Mucosa of stomach (tissue), 1 donor: Measurements from ENCODE around the gene RPL3.
A peak's percentile ranks its signal among the peaks of the same experiment; 100 is the strongest.
"Not testable (repeated sequence)": the region's sequence is repeated elsewhere in the genome, so short reads cannot be mapped to it uniquely, and the experiment has no call there.

Experiments
- H3K27me3 ChIP-seq: one replicate; pipeline ENCODE4 v1.7.0; 2013; ENCODE audit warnings: mild to moderate bottlenecking, low read length; ENCODE audit not compliant: control insufficient read depth, insufficient read depth
- H3K36me3 ChIP-seq: one replicate; pipeline ENCODE4 v1.7.0; 2013; ENCODE audit warnings: low read length; ENCODE audit not compliant: control insufficient read depth, insufficient read depth
- H3K4me1 ChIP-seq: one replicate; pipeline ENCODE4 v1.7.0; 2013; ENCODE audit warnings: mild to moderate bottlenecking, low read length; ENCODE audit not compliant: control insufficient read depth, insufficient read depth
- H3K4me3 ChIP-seq: one replicate; pipeline ENCODE4 v1.7.0; 2013; ENCODE audit warnings: low read length
- H3K9ac ChIP-seq: one replicate; pipeline ENCODE4 v1.7.0; 2013; ENCODE audit warnings: mild to moderate bottlenecking, low read length, moderate library complexity
- H3K9me3 ChIP-seq: one replicate; pipeline ENCODE4 v1.7.0; 2013; ENCODE audit warnings: mild to moderate bottlenecking, low read length, moderate library complexity; ENCODE audit not compliant: control insufficient read depth
- donor health status: Pancreatic carcinoma.

RPL3 gene

DNA sequence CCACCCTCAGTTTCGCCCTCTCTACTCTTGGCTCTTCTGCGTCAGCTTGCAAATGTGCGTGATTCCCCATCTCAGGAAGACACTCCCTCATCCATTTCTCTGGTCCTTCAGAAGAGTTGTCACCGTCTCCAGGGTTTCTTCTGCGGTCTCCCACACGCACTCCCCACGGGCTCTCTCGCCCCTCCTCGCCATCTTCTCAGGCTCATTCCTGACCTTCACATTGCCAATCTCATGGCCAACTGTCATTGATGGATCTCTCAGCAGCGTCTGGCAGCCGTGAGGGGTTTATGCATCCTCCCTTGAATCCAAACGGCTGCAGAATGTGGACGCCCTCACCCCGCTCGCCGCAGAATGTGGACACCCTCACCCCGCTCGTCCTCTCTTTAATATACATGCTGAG, 40.8 kb upstream of the RPL3 start:
- no peaks in the 10 kb centered on the region for H3K4me1 ChIP-seq
- no peak overlapping the region for H3K4me3 ChIP-seq
- no peaks in the 10 kb centered on the region for H3K9me3 ChIP-seq
- no peak overlapping the region for H3K9ac ChIP-seq
- H3K36me3 ChIP-seq, result no peaks in the 10 kb centered on the region
- H3K27me3 ChIP-seq, result no peaks in the 10 kb centered on the region

DNA sequence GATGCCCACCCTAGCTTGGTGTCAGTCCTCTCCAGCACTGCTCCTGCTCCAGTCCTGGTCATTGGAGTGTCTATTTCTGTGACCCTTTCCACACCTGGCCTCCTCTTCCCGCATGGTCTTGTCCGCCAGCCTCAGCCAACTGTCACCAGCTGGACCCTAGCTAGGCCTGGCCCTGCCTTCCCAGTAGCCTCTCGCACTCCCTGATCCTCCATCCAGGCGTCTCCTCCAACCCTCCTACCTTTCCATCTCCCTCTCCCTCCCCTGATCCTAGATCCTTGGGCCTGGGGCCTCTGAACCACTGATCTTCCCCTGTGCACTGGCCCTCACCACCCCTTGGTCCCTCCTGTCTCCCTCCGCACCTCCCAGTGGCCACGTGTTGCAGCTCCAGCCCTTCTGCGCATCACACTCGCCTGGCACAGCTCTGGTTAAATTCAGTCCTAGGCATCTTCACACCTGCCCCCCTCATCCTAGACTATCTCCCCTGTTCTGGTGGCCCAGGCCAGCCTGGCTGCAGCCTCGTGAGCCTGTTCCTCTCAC, 40.3 kb upstream of the RPL3 start:
- Histone ChIP-seq H3K9me3 (no peaks in the 10 kb centered on the region), H3K27me3 (no peaks in the 10 kb centered on the region), H3K4me1 (no peaks in the 10 kb centered on the region), H3K9ac (no peak overlapping the region), H3K36me3 (no peaks in the 10 kb centered on the region), H3K4me3 (no peak overlapping the region)

DNA sequence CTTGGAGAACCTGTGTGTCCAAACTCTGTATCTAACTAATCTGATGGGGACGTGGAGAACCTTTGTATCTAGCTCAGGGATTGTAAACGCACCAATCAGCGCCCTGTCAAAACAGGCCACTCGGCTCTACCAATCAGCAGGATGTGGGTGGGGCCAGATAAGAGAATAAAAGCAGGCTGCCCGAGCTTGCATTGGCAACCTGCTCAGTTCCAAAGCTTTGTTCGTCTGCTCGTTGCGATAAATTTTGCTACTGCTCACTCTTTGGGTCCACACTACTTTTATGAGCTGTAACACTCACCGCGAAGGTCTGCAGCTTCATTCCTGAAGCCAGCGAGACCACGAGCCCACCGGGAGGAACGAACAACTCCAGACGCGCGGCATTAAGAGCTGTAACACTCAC, 38.8 kb upstream of the RPL3 start:
- H3K27me3 ChIP-seq, H3K9ac ChIP-seq, H3K4me1 ChIP-seq, H3K36me3 ChIP-seq, H3K4me3 ChIP-seq, H3K9me3 ChIP-seq: not testable (repeated sequence)

DNA sequence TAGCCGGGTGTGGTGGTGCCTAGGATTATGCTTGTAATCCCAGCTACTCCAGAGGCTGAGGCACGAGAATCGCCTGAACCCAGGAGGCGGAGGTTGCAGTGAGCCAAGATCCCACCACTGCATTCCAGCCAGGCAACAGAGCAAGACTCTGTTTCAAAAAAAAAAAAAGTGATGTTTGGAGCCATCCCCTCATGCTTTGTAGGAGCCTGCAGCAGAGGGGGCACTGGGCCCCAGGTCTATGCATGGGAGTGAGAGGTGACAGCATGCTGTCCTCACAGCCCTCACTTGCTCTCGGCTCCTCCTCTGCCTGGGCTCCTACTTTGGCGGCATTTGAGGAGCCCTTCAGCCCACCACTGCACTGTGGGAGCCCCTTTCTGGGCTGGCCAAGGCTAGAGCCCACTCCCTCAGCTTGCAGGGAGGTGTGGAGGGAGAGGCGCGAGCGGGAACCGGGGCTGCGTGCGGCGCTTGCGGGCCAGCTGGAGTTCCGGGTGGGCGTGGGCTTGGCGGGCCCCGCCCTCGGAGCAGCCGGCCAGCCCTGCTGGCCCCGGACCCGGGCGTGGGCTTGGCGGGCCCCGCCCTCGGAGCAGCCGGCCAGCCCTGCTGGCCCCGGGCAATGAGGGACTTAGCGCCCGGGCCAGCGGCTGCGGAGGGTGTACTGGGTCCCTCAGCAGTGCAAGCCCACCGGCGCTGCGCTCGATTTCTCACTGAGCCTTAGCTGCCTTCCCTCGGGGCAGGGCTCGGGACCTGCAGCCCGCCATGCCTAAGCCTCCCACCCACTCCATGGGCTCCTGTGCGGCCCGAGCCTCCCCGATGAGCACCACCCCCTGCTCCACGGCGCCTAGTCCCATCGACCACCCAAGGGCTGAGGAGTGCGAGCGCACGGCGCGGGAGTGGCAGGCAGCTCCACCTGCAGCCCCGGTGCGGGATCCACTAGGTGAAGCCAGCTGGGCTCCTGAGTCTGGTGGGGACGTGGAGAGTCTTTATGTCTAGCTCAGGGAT, 38.0 kb upstream of the RPL3 start:
- not testable (repeated sequence) for H3K9me3 ChIP-seq

DNA sequence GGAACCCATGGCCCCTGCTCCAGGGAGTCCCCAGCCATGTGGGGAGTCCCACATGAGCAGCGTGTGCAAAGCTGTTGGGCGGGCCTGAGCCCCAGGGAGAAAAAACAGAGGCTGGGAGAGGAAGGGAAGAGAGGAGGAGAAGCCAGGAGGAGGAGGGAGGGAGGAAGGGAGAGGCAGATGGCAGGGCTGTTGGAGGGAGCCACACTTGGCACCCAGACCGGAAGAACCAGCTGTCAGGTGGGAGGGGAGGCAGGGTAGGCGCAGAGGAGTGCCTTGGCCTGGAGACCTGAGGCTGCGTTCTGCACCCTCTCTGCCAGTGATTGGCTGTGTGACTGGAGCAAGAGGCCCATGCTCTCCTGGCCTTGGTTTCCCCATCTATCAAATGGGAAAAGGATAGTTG, 37.0 kb upstream of the RPL3 start:
- no peaks in the 10 kb centered on the region for H3K9me3 ChIP-seq
- no peaks in the 10 kb centered on the region for H3K27me3 ChIP-seq
- no peaks in the 10 kb centered on the region for H3K4me1 ChIP-seq
- no peaks in the 10 kb centered on the region for H3K36me3 ChIP-seq
- no peak overlapping the region for H3K9ac ChIP-seq
- no peak overlapping the region for H3K4me3 ChIP-seq

More for the DNA sequence above, 38.0 kb upstream of the RPL3 start:
- not testable (repeated sequence) for H3K4me3 ChIP-seq, H3K9ac ChIP-seq, H3K27me3 ChIP-seq, H3K36me3 ChIP-seq, H3K4me1 ChIP-seq

DNA sequence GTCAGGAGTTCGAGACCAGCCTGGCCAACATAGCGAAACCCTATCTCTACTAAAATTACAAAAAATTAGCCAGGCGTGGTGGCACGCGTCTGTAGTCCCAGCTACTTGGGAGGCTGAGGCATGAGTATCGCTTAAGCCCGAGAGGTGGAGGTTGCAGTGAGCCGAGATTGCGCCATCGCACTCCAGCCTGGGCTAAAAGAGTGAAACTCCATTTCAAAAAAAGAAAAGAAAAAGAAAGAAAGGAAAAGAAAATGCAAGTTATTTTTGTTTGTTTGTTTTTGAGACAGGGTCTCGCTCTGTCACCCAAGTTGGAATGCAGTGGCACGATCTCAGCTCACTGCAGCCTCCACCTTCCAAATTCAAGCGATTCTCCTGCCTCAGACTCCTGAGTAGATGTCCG, 36.4 kb upstream of the RPL3 start:
- H3K36me3 ChIP-seq, H3K27me3 ChIP-seq, H3K4me1 ChIP-seq, H3K9ac ChIP-seq, H3K9me3 ChIP-seq, H3K4me3 ChIP-seq: not testable (repeated sequence)

DNA sequence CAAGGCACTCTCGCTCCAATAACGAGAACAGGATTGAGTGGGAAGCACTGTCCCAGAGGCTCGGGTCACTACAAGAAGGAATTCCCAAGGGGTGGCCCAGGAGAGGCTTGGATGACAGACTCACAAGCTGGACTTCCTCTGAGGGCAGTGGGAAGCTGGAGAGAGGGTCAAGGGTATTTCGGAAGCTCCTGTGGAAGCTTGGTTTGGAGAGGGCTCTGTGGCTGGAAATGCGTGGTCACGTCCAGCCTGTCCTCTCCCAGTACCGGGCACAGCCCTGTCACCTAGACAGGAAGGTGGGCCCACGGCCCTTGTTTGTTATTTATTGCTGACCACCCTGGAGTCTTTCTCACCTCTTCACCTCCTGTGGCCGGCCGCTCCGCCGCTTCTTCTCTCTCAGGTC, 35.7 kb upstream of the RPL3 start:
- Histone ChIP-seq H3K27me3 (peaks cover 13% of the 10 kb centered on the region), H3K9me3 (no peaks in the 10 kb centered on the region), H3K36me3 (no peaks in the 10 kb centered on the region), H3K4me3 (no peak overlapping the region), H3K4me1 (no peaks in the 10 kb centered on the region), H3K9ac (no peak overlapping the region)

DNA sequence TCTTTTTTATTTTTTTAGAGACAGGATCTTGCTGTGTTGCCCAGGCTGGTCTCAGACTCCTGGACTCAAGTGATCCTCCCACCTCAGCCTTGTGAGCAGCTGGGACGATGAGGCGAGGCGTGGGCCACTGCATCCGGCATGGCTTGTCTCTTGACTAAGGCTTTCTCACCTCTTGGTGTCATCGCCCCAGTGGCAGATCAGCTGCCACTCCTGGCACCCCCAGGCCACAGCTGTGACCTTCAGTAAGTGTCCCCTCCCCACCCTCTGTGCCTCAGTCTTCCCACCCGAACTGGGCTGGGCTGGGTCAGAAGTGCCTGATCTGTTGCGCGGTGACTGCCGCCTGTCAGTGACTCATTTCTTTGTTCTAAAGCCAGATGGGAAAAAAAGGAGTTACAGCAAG, 33.9 kb upstream of the RPL3 start:
- Histone ChIP-seq H3K36me3 (no peaks in the 10 kb centered on the region), H3K4me3 (no peak overlapping the region), H3K9me3 (no peaks in the 10 kb centered on the region), H3K4me1 (no peaks in the 10 kb centered on the region), H3K9ac (no peak overlapping the region), H3K27me3 (peaks cover 20% of the 10 kb centered on the region)

DNA sequence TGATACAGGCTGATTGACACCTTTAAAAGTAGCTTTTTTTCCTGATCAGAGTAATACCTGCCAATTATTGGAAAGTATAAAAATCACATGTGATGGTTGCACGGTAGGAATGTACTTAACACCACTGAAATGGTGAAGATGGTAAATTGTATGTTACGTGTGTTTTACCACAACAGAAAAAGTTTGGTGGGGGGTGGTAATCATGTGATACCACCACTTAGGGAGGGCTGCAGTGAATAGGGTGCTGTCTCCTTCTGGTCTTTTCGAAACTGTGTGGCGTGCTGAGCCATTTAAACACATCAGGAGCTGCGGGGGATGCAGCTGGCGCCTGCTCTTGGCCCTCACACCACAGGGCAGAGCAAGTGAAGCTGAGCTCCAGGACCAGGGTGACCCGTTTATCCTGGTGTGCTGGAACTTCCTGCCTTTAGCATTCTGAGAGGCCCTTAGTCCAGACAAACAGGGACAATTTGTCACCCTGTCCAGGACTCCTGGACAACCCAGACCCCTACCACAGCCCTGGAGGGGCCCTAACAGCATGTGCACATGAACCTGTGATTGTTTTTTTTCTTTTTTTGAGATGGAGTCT, 33.0 kb upstream of the RPL3 start:
- H3K4me3 ChIP-seq, result no peak overlapping the region
- no peaks in the 10 kb centered on the region for H3K4me1 ChIP-seq
- H3K27me3 ChIP-seq, result peaks cover 20% of the 10 kb centered on the region
- no peak overlapping the region for H3K9ac ChIP-seq
- H3K9me3 ChIP-seq, result no peaks in the 10 kb centered on the region
- H3K36me3 ChIP-seq, result no peaks in the 10 kb centered on the region

DNA sequence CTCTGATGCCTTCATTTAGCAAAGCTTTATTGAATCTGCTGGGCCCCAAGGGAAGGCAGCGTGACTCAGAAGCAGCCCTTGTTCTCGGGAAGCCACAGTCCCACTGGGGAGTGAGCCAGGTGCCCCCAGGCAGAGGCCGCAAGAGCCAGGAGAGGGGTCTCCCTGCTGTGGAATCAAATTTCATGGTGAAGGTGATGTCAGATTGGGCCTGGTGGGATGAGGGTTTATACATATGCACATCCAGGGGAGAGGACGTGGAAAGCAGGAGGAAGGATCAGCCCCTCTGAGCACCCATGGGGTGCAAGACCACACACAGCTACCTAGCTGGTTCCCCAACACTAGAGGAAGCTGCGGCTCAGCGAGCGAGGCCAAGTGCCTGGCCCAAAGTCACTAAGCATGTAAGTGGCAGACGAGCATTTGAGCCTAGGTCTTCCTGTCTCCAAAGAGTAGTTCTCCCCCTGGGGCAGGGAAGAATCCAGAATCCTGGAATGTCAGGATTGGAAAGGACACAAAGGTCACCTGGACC, 32.3 kb upstream of the RPL3 start:
- no peaks in the 10 kb centered on the region for H3K36me3 ChIP-seq
- no peak overlapping the region for H3K4me3 ChIP-seq
- no peaks in the 10 kb centered on the region for H3K4me1 ChIP-seq
- no peak overlapping the region for H3K9ac ChIP-seq
- H3K9me3 ChIP-seq, result no peaks in the 10 kb centered on the region
- H3K27me3 ChIP-seq, result peaks cover 20% of the 10 kb centered on the region

DNA sequence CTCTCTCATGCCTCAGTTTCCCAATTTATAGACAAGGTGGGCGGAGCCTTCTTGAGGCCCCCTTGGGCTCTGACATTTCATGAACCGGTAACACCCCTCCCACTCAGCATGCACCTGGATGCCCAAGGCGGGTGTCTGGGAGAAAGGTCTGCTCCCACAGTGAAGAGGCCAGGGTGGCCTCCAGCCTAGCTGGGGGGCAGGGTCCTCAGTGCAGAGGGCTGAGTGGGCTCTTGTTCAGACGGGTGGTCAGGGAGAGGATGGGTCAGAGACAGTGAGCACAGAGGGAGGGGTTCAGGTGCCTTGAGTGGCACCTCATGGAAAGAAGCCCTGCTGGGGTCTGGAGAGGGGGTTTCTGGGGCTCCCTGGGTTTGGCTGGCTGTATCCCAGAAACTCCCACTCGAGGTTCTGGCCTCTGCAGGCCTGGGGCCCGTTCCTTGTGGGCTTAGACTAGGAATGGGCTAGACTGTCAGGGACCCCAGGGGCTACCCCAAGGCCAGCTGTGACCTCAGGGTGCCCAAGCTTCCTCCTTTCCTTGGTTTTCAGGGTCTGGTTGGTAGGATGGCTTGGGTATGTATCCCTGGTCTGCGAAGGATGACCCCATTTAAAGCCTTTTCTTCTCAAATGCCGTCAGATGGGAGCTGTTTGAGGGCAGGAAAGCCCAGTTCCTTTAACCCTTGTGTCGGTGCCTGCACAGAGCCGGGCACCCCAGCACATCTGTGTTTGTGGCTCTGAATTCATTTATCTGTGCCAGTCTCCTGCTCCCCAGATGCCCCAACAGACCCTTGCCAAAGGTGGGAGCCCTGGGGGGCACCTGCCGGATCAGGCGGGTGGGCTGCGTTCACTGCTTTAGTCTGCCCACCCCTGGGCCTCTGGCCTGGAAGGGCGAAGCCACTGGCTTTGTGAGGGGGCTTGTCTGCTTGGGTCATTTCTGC, 31.6 kb upstream of the RPL3 start:
- Histone ChIP-seq H3K36me3 (no peaks in the 10 kb centered on the region), H3K4me1 (no peaks in the 10 kb centered on the region), H3K27me3 (peaks cover 20% of the 10 kb centered on the region), H3K4me3 (no peak overlapping the region), H3K9me3 (no peaks in the 10 kb centered on the region), H3K9ac (peak overlapping the region; percentile 57)
